SU-DHL-6 (cell line): ENCODE measurements around the gene DISP3.

Experiments
- H2AFZ ChIP-seq: fragments of 200-600 bp; sonication (generic); 2 replicates; pipeline ENCODE4 v1.6.1; 2014; ENCODE audit warnings: low read depth, mild to moderate bottlenecking, moderate library complexity, mixed read lengths, antibody characterized with exemption, low read length; ENCODE audit not compliant: severe bottlenecking
- H3F3A ChIP-seq: fragments of 200-600 bp; shearing (Covaris generic); 2 replicates; pipeline ENCODE4 v1.6.0; 2016; ENCODE audit warnings: antibody characterized with exemption, mild to moderate bottlenecking; ENCODE audit not compliant: insufficient read depth
- H3K27ac ChIP-seq: fragments of 200-600 bp; sonication (generic); 2 replicates; pipeline ENCODE4 v1.5.1; 2016; ENCODE audit warnings: low read depth, mild to moderate bottlenecking, low read length, moderate library complexity, mixed read lengths
- H3K27me3 ChIP-seq: fragments of 200-600 bp; sonication (generic), shearing (Covaris generic); 2 replicates; pipeline ENCODE4 v1.6.0; 2014; ENCODE audit warnings: mild to moderate bottlenecking, low read length
- H3K36me3 ChIP-seq: fragments of 200-600 bp; sonication (generic); 2 replicates; pipeline ENCODE4 v1.6.1; 2014; ENCODE audit warnings: mild to moderate bottlenecking, low read length, mixed read lengths
- H3K4me2 ChIP-seq: fragments of 300-600, 200-600 bp; shearing (Covaris generic), sonication (generic); 2 replicates; pipeline ENCODE4 v1.6.0; 2014; ENCODE audit warnings: low read length, low read depth, mild to moderate bottlenecking; ENCODE audit not compliant: poor library complexity, severe bottlenecking
- H3K4me3 ChIP-seq: fragments of 200-600 bp; sonication (generic); 2 replicates; pipeline ENCODE4 v1.5.1; 2014; ENCODE audit warnings: antibody characterized with exemption, low read length, mild to moderate bottlenecking, mixed read lengths; ENCODE audit not compliant: insufficient read depth, poor library complexity, severe bottlenecking
- H3K79me2 ChIP-seq: fragments of 200-600 bp; sonication (generic); 2 replicates; pipeline ENCODE4 v1.6.1; 2014; ENCODE audit warnings: mild to moderate bottlenecking, low read length, moderate library complexity; ENCODE audit not compliant: insufficient read depth
- H3K9ac ChIP-seq: fragments of 200-600 bp; sonication (generic); 2 replicates; pipeline ENCODE4 v1.7.0; 2014; ENCODE audit warnings: mild to moderate bottlenecking, low read length
- H3K9me2 ChIP-seq: fragments of 200-600 bp; sonication (generic); replicated peaks from 2 replicates; pipeline ENCODE4 v1.6.1; 2014; ENCODE audit warnings: low read length; ENCODE audit not compliant: insufficient read depth
- H3K9me3 ChIP-seq: fragments of 200-600 bp; sonication (generic); 2 replicates; pipeline ENCODE4 v1.6.1; 2014; ENCODE audit warnings: low read length, mixed read lengths; ENCODE audit not compliant: insufficient read depth
- H4K20me1 ChIP-seq: fragments of 200-600 bp; sonication (generic); 2 replicates; pipeline ENCODE4 v1.6.1; 2014; ENCODE audit warnings: low read depth, mild to moderate bottlenecking, antibody characterized with exemption, low read length, moderate library complexity, mixed read lengths
- EZH2phosphoT487 ChIP-seq: fragments of 200-600 bp; sonication (generic), shearing (Covaris generic); conservative IDR thresholded peaks from 2 replicates; pipeline ENCODE4 v1.6.1; 2018; ENCODE audit warnings: mild to moderate bottlenecking, antibody characterized with exemption, low read length, moderate library complexity, mixed read lengths
- TF ChIP-seq, protein P1 (sequence below): fragments of 200-600 bp; sonication (generic); IDR thresholded peaks from one replicate; pipeline ENCODE4 v1.5.1; 2017; ENCODE audit warnings: antibody characterized with exemption, mild to moderate bottlenecking, low read length, moderate library complexity; ENCODE audit not compliant: insufficient read depth, poor library complexity, severe bottlenecking

The DISP3 gene

GRCh38 chr1:11504599-11504998 lies 25.6 kb downstream of the DISP3 start:
- Histone ChIP-seq H3K9ac (no peak overlapping the region), H3K9me2 (no peaks in the 10 kb centered on the region), H3K9me3 (peaks cover 24% of the 10 kb centered on the region; the same call in 1 of the 2 replicates), H3K27me3 (no peaks in the 10 kb centered on the region), H3K27ac (no peak overlapping the region), H3K4me2 (no peak overlapping the region), H3K36me3 (no peaks in the 10 kb centered on the region), H4K20me1 (no peaks in the 10 kb centered on the region), H3F3A (no peaks in the 10 kb centered on the region), H2AFZ (no peak overlapping the region), H3K4me3 (no peak overlapping the region), H3K79me2 (no peaks in the 10 kb centered on the region)
- TF ChIP-seq, protein P1, sequence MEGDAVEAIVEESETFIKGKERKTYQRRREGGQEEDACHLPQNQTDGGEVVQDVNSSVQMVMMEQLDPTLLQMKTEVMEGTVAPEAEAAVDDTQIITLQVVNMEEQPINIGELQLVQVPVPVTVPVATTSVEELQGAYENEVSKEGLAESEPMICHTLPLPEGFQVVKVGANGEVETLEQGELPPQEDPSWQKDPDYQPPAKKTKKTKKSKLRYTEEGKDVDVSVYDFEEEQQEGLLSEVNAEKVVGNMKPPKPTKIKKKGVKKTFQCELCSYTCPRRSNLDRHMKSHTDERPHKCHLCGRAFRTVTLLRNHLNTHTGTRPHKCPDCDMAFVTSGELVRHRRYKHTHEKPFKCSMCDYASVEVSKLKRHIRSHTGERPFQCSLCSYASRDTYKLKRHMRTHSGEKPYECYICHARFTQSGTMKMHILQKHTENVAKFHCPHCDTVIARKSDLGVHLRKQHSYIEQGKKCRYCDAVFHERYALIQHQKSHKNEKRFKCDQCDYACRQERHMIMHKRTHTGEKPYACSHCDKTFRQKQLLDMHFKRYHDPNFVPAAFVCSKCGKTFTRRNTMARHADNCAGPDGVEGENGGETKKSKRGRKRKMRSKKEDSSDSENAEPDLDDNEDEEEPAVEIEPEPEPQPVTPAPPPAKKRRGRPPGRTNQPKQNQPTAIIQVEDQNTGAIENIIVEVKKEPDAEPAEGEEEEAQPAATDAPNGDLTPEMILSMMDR = no peak
- no peak for TF ChIP-seq EZH2phosphoT487

- Histone ChIP-seq H3K27ac (no peak overlapping the region), H3K4me2 (no peak overlapping the region), H3K36me3 (no peaks in the 10 kb centered on the region), H3K4me3 (no peak overlapping the region), H3F3A (no peaks in the 10 kb centered on the region), H3K9me2 (no peaks in the 10 kb centered on the region), H4K20me1 (no peaks in the 10 kb centered on the region), H3K9ac (no peak overlapping the region), H3K79me2 (no peaks in the 10 kb centered on the region), H2AFZ (no peak overlapping the region), H3K27me3 (no peaks in the 10 kb centered on the region), H3K9me3 (peaks cover 24% of the 10 kb centered on the region; the same call in 1 of the 2 replicates)
- no peak for TF ChIP-seq EZH2phosphoT487
Observed at GRCh38 chr1:11505591-11506538, 26.9 kb downstream of the DISP3 start.

DNA sequence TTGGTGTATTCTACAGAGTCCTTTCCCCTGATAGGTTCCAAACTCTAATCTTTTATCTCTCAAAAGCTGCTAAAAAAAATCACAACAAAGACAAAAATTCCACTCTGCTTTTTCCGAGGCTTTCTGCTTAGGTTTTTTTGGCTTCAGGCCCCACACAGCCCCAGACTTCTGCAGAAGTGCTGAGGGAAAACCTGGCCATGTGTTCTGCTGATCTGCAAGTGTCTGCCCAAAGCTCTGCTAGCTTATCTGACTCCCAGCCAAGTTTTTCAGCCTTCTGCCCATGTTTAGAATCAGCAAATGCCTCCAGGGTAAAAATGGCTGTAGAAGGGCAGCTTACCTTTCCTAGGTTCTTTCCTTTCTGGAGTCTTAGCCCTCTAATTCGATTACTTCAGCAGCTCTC lies 28.4 kb downstream of the DISP3 start:
- Histone ChIP-seq H3K4me2 (no peak overlapping the region), H4K20me1 (no peaks in the 10 kb centered on the region), H3K36me3 (no peaks in the 10 kb centered on the region), H3K4me3 (no peak overlapping the region), H3K9me3 (peaks cover 24% of the 10 kb centered on the region; the same call in 1 of the 2 replicates), H3F3A (no peaks in the 10 kb centered on the region), H3K9ac (no peak overlapping the region), H3K27ac (no peak overlapping the region), H2AFZ (no peak overlapping the region), H3K27me3 (no peaks in the 10 kb centered on the region), H3K79me2 (no peaks in the 10 kb centered on the region), H3K9me2 (no peaks in the 10 kb centered on the region)
- no peak for TF ChIP-seq EZH2phosphoT487
- TF ChIP-seq, protein P1 = no peak

- Histone ChIP-seq H3F3A (no peaks in the 10 kb centered on the region), H3K4me2 (no peak overlapping the region), H3K36me3 (no peaks in the 10 kb centered on the region), H4K20me1 (no peaks in the 10 kb centered on the region), H3K27ac (no peak overlapping the region), H3K4me3 (no peak overlapping the region), H3K9ac (no peak overlapping the region), H3K79me2 (no peaks in the 10 kb centered on the region), H3K27me3 (no peaks in the 10 kb centered on the region), H2AFZ (no peak overlapping the region), H3K9me3 (no peaks in the 10 kb centered on the region), H3K9me2 (no peaks in the 10 kb centered on the region)
- TF ChIP-seq EZH2phosphoT487 = no peak
- TF ChIP-seq, protein P1 = no peak
Observed at GRCh38 chr1:11513681-11514080, 34.7 kb downstream of the DISP3 start.
